ENCODE data around the gene CDH1.

The CDH1 gene

DNA sequence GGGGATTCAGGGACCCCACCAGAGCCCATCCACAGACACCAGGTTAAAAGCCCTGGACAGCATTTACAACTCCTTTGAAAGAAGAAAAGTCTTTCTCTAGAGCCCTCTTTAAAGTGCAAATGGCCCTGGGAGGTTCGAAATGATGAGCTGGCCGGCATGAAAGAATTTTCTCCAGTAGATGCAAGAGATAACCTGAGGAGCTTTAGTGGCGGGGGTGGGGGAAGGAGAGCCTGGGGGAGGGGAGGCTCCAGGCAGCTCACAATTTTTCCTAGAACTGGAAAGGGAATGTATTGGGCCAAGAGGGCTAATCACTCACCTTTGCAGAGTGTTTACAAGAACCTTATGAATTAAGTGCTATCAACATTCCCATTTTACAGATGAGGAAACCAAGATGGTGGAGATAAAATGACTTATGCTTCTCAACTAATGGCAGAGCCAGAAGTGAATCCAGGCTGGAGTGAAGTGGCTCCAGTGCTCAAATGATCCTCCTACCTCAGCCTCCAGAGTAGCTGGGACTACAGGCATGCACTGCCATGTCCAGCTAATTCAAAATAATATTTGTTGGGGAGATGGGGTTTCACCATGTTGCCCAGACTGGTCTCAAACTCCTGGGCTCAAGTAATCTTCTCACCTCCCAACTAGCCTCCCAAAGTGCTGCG is 4.2 kb upstream of the CDH1 start:
- Histone ChIP-seq H3K79me2 (ENCODE audit: control insufficient read depth, insufficient read depth, low read length) (peaks cover 2% of the 10 kb centered on the region), H3K4ac (ENCODE audit: low read depth, low read length) (peak overlapping the region; percentile 93), H2BK5ac (ENCODE audit: low read length) (peak overlapping the region; percentile 37), H3K9ac (ENCODE audit: low read length) (peak overlapping the region; percentile 10), H3K23ac (ENCODE audit: low read length) (no peak overlapping the region), H3K4me2 (ENCODE audit: low read length) (no peak overlapping the region), H3K36me3 (ENCODE audit: control insufficient read depth, insufficient read depth, low read length) (no peaks in the 10 kb centered on the region), H3K27ac (ENCODE audit: low read depth, low read length) (peak overlapping the region; percentile 90), H2BK15ac (replicated peaks; ENCODE audit: low read depth) (no peak overlapping the region), H3K27me3 (ENCODE audit: insufficient read depth, low read length, poor library complexity) (no peaks in the 10 kb centered on the region), H2BK120ac (ENCODE audit: low read depth, low read length) (peak overlapping the region; percentile 33), H3K4me3 (ENCODE audit: low read length) (no peak overlapping the region), H3K56ac (ENCODE audit: low read length) (peak overlapping the region; percentile 67), H3K4me1 (ENCODE audit: control insufficient read depth, low read depth, low read length) (peaks cover 6% of the 10 kb centered on the region), H4K8ac (ENCODE audit: low read depth, low read length) (no peak overlapping the region), H3K79me1 (ENCODE audit: low read length) (no peaks in the 10 kb centered on the region), H2AK5ac (ENCODE audit: low read length) (no peak overlapping the region), H4K5ac (ENCODE audit: low read length) (no peak overlapping the region), H3K18ac (ENCODE audit: low read length) (peak overlapping the region; percentile 95)
- DNase-seq: peak; percentile 86
- WGBS (ENCODE audit: extremely low coverage, insufficient coverage, low lambda C conversion rate): no CpG with 5 or more reads among the region's 4 CpGs

DNA sequence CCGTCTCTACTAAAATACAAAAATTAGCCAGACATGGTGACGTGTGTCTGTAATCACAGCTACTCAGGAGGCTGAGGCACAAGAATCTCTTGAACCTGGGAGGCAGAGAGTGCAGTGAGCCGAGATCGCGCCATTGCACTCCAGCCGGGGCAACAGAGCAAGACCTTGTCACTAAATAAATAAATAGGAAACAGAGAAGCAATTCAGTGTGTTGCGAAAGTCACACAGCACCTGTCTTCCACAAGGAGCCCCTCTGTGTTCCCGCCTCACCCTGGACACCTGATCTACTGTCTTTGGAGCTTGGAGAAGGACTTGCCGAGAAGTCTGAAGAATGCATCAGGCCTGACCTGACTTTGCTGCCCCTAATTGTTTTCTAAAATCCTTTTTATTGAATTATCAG is 3.5 kb upstream of the CDH1 start:
- no peak overlapping the region for H2AK5ac ChIP-seq (ENCODE audit: low read length)
- no peak overlapping the region for H3K23ac ChIP-seq (ENCODE audit: low read length)
- WGBS (ENCODE audit: extremely low coverage, insufficient coverage, low lambda C conversion rate): no CpG with 5 or more reads among the region's 9 CpGs
- no peak overlapping the region for H3K9ac ChIP-seq (ENCODE audit: low read length)
- H3K4ac ChIP-seq (ENCODE audit: low read depth, low read length): no peak overlapping the region
- H3K4me3 ChIP-seq (ENCODE audit: low read length): no peak overlapping the region
- DNase-seq: no peak
- no peak overlapping the region for H4K5ac ChIP-seq (ENCODE audit: low read length)
- no peaks in the 10 kb centered on the region for H3K79me1 ChIP-seq (ENCODE audit: low read length)
- H4K8ac ChIP-seq (ENCODE audit: low read depth, low read length): no peak overlapping the region
- H3K4me1 ChIP-seq (ENCODE audit: control insufficient read depth, low read depth, low read length): peaks cover 6% of the 10 kb centered on the region
- no peak overlapping the region for H2BK120ac ChIP-seq (ENCODE audit: low read depth, low read length)
- no peak overlapping the region for H3K4me2 ChIP-seq (ENCODE audit: low read length)
- no peak overlapping the region for H3K27ac ChIP-seq (ENCODE audit: low read depth, low read length)
- H3K27me3 ChIP-seq (ENCODE audit: insufficient read depth, low read length, poor library complexity): no peaks in the 10 kb centered on the region
- H3K36me3 ChIP-seq (ENCODE audit: control insufficient read depth, insufficient read depth, low read length): no peaks in the 10 kb centered on the region
- H3K56ac ChIP-seq (ENCODE audit: low read length): no peak overlapping the region
- peak overlapping the region; percentile 40 for H3K18ac ChIP-seq (ENCODE audit: low read length)
- no peak overlapping the region for H2BK5ac ChIP-seq (ENCODE audit: low read length)
- H2BK15ac ChIP-seq (replicated peaks; ENCODE audit: low read depth): no peak overlapping the region
- peaks cover 5% of the 10 kb centered on the region for H3K79me2 ChIP-seq (ENCODE audit: control insufficient read depth, insufficient read depth, low read length)

DNA sequence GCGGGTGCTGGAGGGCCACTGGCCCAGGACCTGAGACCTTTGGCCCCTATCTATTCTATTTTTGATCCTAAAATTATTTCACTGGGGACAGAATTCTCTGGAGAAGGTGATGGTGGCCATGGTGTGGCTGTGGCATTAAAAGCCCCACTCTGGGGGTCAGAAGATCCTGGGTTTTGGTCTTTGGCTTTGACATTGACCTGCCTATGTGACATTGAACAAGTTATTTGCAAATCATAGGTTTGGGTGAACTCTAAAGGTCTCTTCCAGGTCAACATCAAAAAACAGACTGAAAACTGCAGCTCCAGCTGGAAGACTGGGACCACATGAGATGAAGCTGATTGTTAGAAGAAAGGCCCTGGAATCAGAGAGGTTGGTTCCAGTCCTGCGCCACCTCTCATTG is 2.3 kb upstream of the CDH1 start:
- Histone ChIP-seq H3K18ac (ENCODE audit: low read length) (no peak overlapping the region), H3K36me3 (ENCODE audit: control insufficient read depth, insufficient read depth, low read length) (no peaks in the 10 kb centered on the region), H2BK15ac (replicated peaks; ENCODE audit: low read depth) (no peak overlapping the region), H3K4ac (ENCODE audit: low read depth, low read length) (peak overlapping the region; percentile 78), H3K9ac (ENCODE audit: low read length) (no peak overlapping the region), H3K79me2 (ENCODE audit: control insufficient read depth, insufficient read depth, low read length) (peaks cover 6% of the 10 kb centered on the region), H2BK5ac (ENCODE audit: low read length) (no peak overlapping the region), H3K4me2 (ENCODE audit: low read length) (no peak overlapping the region), H3K23ac (ENCODE audit: low read length) (no peak overlapping the region), H3K4me3 (ENCODE audit: low read length) (no peak overlapping the region), H4K8ac (ENCODE audit: low read depth, low read length) (no peak overlapping the region), H3K27ac (ENCODE audit: low read depth, low read length) (no peak overlapping the region), H3K4me1 (ENCODE audit: control insufficient read depth, low read depth, low read length) (peaks cover 6% of the 10 kb centered on the region), H3K56ac (ENCODE audit: low read length) (no peak overlapping the region), H3K27me3 (ENCODE audit: insufficient read depth, low read length, poor library complexity) (no peaks in the 10 kb centered on the region), H2BK120ac (ENCODE audit: low read depth, low read length) (no peak overlapping the region), H2AK5ac (ENCODE audit: low read length) (no peak overlapping the region), H4K5ac (ENCODE audit: low read length) (no peak overlapping the region), H3K79me1 (ENCODE audit: low read length) (no peaks in the 10 kb centered on the region)
- no CpG with 5 or more reads among the region's 2 CpGs for WGBS (ENCODE audit: extremely low coverage, insufficient coverage, low lambda C conversion rate)
- no peak for DNase-seq

DNA sequence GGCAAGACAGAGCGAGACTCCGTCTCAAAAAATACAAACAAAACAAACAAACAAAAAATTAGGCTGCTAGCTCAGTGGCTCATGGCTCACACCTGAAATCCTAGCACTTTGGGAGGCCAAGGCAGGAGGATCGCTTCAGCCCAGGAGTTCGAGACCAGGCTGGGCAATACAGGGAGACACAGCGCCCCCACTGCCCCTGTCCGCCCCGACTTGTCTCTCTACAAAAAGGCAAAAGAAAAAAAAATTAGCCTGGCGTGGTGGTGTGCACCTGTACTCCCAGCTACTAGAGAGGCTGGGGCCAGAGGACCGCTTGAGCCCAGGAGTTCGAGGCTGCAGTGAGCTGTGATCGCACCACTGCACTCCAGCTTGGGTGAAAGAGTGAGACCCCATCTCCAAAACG is 531 bp upstream of the CDH1 start:
- H3K27ac ChIP-seq (ENCODE audit: low read depth, low read length): no peak overlapping the region
- no peak overlapping the region for H2BK120ac ChIP-seq (ENCODE audit: low read depth, low read length)
- H3K18ac ChIP-seq (ENCODE audit: low read length): no peak overlapping the region
- H3K27me3 ChIP-seq (ENCODE audit: insufficient read depth, low read length, poor library complexity): no peaks in the 10 kb centered on the region
- peaks cover 9% of the 10 kb centered on the region for H3K79me2 ChIP-seq (ENCODE audit: control insufficient read depth, insufficient read depth, low read length)
- no peak overlapping the region for H3K9ac ChIP-seq (ENCODE audit: low read length)
- H3K4me2 ChIP-seq (ENCODE audit: low read length): no peak overlapping the region
- H2BK15ac ChIP-seq (replicated peaks; ENCODE audit: low read depth): no peak overlapping the region
- H2BK5ac ChIP-seq (ENCODE audit: low read length): no peak overlapping the region
- H3K56ac ChIP-seq (ENCODE audit: low read length): peak overlapping the region; percentile 25
- H3K79me1 ChIP-seq (ENCODE audit: low read length): no peaks in the 10 kb centered on the region
- H3K36me3 ChIP-seq (ENCODE audit: control insufficient read depth, insufficient read depth, low read length): no peaks in the 10 kb centered on the region
- H2AK5ac ChIP-seq (ENCODE audit: low read length): no peak overlapping the region
- no CpG with 5 or more reads among the region's 12 CpGs for WGBS (ENCODE audit: extremely low coverage, insufficient coverage, low lambda C conversion rate)
- no peak overlapping the region for H3K4me3 ChIP-seq (ENCODE audit: low read length)
- H4K5ac ChIP-seq (ENCODE audit: low read length): no peak overlapping the region
- H4K8ac ChIP-seq (ENCODE audit: low read depth, low read length): no peak overlapping the region
- H3K4ac ChIP-seq (ENCODE audit: low read depth, low read length): no peak overlapping the region
- DNase-seq: no peak
- peaks cover 6% of the 10 kb centered on the region for H3K4me1 ChIP-seq (ENCODE audit: control insufficient read depth, low read depth, low read length)
- H3K23ac ChIP-seq (ENCODE audit: low read length): no peak overlapping the region

DNA sequence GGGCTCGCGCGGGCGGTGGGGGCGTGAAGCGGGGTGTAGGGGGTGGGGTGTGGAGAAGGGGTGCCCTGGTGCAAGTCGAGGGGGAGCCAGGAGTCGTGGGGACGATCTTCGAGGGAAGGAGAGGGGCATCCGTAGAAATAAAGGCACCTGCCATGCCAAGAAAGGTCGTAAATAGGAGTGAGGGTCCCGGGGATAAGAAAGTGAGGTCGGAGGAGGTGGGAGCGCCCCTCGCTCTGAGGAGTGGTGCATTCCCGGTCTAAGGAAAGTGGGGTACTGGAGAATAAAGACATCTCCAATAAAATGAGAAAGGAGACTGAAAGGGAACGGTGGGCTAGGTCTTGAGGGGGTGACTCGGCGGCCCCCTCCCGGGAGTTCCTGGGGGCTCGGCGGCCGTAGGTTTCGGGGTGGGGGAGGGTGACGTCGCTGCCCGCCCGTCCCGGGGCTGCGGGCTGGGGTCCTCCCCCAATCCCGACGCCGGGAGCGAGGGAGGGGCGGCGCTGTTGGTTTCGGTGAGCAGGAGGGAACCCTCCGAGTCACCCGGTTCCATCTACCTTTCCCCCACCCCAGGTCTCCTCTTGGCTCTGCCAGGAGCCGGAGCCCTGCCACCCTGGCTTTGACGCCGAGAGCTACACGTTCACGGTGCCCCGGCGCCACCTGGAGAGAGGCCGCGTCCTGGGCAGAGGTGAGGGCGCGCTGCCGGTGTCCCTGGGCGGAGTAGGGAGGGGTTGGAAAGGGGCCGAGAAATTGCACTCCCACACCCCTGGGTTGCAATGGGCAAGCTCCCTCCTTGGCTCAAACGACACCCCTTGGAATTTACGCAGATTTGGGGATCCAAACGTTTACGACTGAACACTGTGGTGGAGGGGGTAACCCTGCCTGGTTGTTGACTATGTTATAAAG is 888 bp downstream of the CDH1 start:
- no peak overlapping the region for H4K5ac ChIP-seq (ENCODE audit: low read length)
- peak overlapping the region; percentile 78 for H3K4me2 ChIP-seq (ENCODE audit: low read length)
- H3K4me1 ChIP-seq (ENCODE audit: control insufficient read depth, low read depth, low read length): no peaks in the 10 kb centered on the region
- H3K4me3 ChIP-seq (ENCODE audit: low read length): peak overlapping the region; percentile 75
- H3K56ac ChIP-seq (ENCODE audit: low read length): peak overlapping the region; percentile 75
- no peak overlapping the region for H2BK15ac ChIP-seq (replicated peaks; ENCODE audit: low read depth)
- peaks cover 9% of the 10 kb centered on the region for H3K79me2 ChIP-seq (ENCODE audit: control insufficient read depth, insufficient read depth, low read length)
- H4K8ac ChIP-seq (ENCODE audit: low read depth, low read length): no peak overlapping the region
- H3K23ac ChIP-seq (ENCODE audit: low read length): no peak overlapping the region
- no peak overlapping the region for H2BK120ac ChIP-seq (ENCODE audit: low read depth, low read length)
- no peak overlapping the region for H3K27ac ChIP-seq (ENCODE audit: low read depth, low read length)
- DNase-seq: no peak
- H3K79me1 ChIP-seq (ENCODE audit: low read length): no peaks in the 10 kb centered on the region
- H2BK5ac ChIP-seq (ENCODE audit: low read length): no peak overlapping the region
- no peaks in the 10 kb centered on the region for H3K27me3 ChIP-seq (ENCODE audit: insufficient read depth, low read length, poor library complexity)
- H3K9ac ChIP-seq (ENCODE audit: low read length): peak overlapping the region; percentile 81
- H2AK5ac ChIP-seq (ENCODE audit: low read length): no peak overlapping the region
- H3K36me3 ChIP-seq (ENCODE audit: control insufficient read depth, insufficient read depth, low read length): no peaks in the 10 kb centered on the region
- peak overlapping the region; percentile 41 for H3K18ac ChIP-seq (ENCODE audit: low read length)
- no CpG with 5 or more reads among the region's 58 CpGs for WGBS (ENCODE audit: extremely low coverage, insufficient coverage, low lambda C conversion rate)
- H3K4ac ChIP-seq (ENCODE audit: low read depth, low read length): no peak overlapping the region

Data from mesendoderm (in vitro differentiated cells).